Mammary epithelial cell (primary cell): Measurements from ENCODE around the gene SEMA4C.

Experiments used
- CTCF ChIP-seq, 2 donors: IDR thresholded peaks in 1 of 2; conservative IDR thresholded peaks in 1 of 2; 2 replicates each; pipeline ENCODE4 v1.5.1; 2011 to 2012; ENCODE audit warnings: inconsistent platforms in 2 of 2, low read length in 2 of 2, mild to moderate bottlenecking in 2 of 2, control low read depth in 1 of 2, low read depth in 1 of 2; ENCODE audit not compliant: insufficient read depth in 1 of 2; ENCODE audit errors: extremely low read depth in 1 of 2
- EZH2 ChIP-seq: IDR thresholded peaks from 2 replicates; pipeline ENCODE4 v1.6.1; 2012; ENCODE audit warnings: low read length, inconsistent platforms, borderline replicate concordance

DNA sequence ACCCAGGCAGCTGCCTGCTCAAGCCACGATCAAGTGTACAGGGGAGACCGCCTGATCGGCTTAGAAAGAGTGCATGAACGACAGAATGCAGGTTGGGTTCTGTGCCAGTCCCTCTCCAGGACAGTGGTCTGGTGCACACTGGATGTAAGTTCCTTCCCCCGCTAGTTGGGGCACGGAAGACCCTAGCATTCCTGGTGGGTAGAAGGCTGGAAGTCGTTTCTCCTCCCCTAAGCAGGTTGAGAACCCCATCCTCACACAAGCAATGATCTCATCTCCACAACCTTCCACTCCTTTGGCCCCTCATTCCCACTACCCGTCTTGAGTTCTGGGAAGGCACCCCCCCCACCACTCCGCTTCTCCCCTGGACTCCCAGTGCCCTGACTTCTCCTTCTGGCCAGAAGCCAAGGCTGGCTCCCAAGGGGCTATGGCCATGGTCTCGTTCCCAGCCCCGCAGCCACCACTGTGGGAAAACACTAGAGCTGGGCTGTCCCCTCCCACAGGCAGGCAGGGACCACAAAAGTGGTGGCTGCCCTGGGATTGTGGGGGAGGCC lies 10.7 kb downstream of the SEMA4C start:
- TF ChIP-seq CTCF (conservative IDR thresholded peaks at IDR 0.05 in 1 of 2, IDR thresholded peaks at IDR 0.05 in 1 of 2; ENCODE audit: extremely low read depth in 1 of 2, insufficient read depth in 1 of 2, low read depth in 1 of 2, low read length in 2 of 2) (no peak), EZH2 (no peak)
